HG03521 (cell line): ENCODE data around the gene COL13A1.

Experiments used
- ATAC-seq: cut with Tn5 transposase; IDR thresholded peaks from one replicate; pipeline ENCODE4 v1.9.1; 2021; ENCODE audit warnings: mild to moderate bottlenecking, moderate library complexity; ENCODE audit not compliant: unreplicated experiment

COL13A1 gene

DNA sequence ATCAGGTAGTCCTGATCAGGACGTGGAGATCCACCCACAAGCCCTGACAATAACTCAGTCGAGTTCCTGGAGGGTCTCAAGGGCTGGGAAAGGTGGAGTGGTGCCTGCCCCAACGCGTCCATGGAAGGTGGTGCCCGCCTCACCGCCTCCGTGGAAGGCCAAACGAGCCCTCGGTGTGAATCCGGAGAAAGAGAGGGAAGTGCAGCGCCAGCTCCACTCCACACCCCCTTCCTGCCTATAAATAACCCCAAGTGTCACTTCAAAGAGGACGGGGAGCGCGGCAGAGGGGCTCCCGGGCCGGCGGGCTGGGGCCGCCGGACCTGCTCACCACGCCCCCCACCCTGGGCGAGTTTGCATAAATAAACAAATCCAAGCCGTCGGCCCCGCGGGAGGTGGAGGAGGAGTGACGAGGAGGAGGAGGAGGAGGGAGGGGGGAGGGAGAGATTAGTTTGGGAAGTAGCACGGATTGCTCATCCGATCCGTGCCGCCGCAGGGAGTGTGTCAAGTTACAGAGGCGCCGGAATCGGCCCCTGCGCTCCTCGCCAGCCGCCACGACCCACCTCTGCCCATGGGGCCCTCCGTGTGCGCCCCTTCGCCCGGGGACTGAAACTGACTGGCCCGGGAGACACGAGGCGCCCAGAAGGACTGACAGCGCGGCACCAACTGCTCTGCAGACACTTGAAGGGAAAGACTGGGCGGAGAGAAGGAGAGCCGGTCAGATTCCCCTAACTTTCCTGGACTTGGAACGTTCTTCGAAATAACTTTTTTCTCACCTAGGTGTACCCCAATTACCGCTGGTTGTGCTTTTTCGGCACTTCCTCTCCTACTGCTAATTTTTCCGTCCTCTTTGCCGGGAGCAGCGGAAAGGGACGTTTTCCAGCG lies at the start of gene COL13A1:
TSS of gene COL13A1 (plus strand) at position 473 of the 882 bp plus-strand sequence. CDS start 518 bp downstream, outside the sequence.
- no peak for ATAC-seq

DNA sequence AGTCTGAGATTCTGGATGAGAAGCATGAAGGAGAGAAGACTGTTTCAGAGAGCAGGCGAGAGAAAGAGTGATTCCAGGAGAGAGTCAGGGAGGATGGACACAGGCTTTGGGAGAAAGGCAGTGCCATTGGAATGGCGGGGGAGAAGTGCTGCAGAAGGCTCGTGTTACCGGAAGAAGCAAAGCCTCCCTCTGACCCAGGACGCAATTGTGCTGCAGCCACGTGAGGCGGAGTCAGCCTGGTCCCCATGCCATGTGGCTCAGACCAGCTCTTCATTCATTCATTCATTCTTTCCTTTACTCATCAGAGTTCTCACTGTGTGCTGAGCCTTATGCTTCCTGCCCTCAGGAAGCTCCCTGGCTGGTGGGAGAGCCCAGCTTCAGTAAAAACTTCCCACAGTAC lies 49.2 kb upstream of the COL13A1 start:
- ATAC-seq: no peak

GRCh38 chr10:69756279-69756678 lies 45.4 kb upstream of the COL13A1 start:
- ATAC-seq: no peak

DNA sequence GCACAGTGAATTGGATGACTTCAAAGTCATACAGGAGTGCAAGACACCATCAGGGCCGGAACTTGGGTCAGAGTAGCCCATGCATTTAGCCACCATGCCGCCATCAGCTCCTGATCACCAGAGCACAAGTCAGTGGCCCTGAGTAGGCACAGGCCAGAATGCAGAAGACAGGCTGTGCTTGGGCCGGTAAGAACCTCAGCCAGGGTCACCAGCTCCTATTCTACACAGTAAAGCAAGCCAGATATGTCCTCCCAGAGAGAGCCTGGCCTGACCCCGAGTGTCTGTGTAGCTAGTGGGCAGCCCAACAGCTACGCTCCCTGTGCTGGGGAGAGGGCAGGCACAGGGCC lies 44.5 kb upstream of the COL13A1 start:
- no peak for ATAC-seq

DNA sequence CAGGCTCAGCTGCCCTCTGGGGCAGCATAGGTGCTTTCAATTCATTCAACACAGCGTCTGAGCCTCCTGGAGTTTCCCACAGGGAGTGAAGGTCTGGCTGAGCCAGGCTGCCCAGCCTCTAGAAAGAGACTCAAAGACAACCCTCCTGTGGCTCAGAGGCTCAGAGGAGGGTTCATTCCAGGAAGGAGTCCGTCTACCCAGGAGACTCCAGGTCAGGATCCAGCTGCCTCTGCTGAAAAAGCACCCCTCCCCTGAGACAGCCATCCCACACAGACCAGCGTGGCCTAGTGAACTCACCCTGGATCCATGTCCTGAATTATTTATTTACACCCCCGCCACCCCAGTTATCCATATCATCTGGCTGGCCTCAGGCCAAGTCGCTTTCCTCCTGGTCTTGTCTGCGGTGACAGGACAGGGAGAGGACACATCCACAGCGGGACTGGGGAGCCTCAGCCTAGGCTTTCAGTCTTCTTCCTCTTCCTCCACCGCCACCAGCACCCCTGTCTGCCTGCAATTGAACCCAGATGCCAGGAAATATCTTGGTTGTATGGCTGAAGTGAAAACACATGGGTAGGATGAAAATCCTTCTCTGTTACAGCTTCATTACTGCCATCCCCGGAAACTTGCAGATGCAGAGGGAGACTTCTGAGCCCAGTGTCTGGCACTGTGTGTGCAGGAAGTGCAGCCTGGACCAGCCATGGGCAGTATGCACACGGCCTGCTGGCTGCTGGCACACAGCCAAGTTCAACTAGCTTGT lies 44.0 kb upstream of the COL13A1 start:
- no peak for ATAC-seq

GRCh38 chr10:69758310-69758728 lies 43.4 kb upstream of the COL13A1 start:
- no peak for ATAC-seq

DNA sequence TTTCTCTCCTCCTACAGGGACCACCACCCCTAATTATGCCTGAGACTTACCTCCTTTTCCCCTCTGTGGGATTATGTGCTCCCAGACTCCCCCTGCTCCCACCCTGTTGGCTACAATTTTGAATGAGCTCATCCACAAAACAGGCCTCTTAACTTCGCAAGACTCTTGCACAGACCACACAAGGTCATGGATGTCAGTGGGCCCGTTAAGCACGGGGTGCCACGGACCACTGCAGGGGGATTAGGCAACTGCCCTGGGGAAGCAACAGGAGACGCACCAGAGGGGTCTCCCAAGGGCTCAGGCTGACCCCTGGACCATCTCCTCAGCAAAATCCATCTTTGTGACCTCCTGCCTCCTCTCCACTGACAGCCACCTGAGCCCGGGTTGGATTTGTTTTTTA lies 42.1 kb upstream of the COL13A1 start:
- ATAC-seq: no peak

DNA sequence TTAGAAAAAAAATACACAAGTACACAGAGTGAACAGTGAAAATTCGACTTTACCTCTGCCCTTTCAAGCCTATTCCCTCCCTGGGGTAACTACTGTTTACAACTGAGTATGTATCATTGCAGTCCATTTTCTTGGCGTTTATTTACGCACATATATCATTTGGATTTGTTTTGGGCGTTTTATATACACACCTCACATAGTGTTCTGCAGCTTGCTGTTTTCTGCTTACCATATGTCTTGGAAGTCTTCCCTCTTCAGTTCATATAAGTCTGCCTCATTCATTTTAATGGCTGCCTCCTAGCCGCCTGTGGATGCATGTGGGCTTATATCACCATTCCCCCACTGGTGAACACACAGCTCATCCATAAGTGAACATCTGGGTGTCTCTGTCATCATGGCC lies 41.6 kb upstream of the COL13A1 start:
- ATAC-seq: no peak

- no peak for ATAC-seq
Observed at GRCh38 chr10:69761320-69761719, 40.4 kb upstream of the COL13A1 start.

DNA sequence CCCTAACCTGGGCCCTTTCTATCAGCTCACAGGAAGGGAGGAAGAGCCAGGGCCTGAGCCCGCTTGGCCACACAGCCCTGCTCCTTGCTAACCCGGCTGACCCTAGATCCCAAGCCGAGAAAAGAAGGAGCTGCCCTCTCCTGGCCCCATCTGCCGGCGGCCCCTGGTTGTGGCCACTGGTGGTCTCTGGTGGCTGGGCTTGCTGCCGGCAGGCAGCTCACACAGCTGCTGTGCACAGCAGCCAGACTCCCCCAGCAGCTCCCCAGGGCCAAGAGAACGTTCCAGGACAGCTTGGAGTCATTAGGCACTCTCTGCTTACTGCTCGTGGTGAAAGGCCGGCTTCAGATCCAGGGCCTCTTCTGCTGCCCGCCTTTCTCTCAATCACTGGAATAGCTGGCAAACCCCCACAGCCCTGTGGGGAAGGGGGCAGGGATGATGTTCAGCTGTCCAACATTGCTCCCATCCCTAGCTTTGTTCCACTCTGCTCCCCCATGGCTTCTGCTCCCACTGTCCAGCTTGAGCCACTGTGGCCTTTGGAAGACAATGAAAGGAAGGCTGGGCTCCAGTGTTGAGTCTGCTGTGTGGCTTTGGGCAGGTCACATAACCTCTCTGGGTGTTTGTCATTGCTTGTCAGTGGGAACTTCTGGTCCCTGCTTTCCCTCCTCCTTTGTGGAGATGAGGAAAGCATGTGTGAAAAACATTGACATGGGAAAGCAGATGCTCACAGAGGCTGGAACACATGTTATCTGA lies 35.4 kb upstream of the COL13A1 start:
- no peak for ATAC-seq

GRCh38 chr10:69767793-69768192 lies 33.9 kb upstream of the COL13A1 start:
- ATAC-seq: no peak

GRCh38 chr10:69768386-69768785 lies 33.3 kb upstream of the COL13A1 start:
- no peak for ATAC-seq

DNA sequence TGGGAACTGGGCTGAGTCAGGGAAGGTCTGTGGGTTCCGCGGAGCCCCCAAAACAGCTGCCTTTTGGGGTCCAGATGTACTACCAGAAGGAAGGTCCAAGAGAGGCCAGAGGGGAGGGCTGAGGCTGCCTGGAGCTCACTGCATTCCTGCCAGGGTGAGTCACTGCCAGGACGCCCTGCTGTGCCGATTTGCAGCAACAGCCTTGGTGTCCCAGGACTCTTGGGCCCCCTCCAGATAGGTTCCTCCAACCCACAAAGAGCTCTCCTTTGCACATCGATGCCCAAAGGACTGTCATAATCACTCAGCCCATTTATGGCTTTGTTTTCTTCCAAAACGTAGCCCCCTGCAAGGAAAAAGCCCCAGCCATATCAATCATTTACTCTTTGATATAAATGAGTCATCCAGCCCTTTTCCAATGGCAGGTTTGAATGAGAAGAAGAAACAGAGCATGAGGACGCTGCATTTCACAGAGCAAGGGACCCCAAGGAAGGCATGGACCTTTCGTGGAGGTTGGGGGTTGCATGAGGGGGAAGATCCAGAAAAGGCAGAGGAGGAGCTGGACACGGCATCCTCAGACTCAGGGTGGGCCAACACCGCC lies 32.2 kb upstream of the COL13A1 start:
- no peak for ATAC-seq

DNA sequence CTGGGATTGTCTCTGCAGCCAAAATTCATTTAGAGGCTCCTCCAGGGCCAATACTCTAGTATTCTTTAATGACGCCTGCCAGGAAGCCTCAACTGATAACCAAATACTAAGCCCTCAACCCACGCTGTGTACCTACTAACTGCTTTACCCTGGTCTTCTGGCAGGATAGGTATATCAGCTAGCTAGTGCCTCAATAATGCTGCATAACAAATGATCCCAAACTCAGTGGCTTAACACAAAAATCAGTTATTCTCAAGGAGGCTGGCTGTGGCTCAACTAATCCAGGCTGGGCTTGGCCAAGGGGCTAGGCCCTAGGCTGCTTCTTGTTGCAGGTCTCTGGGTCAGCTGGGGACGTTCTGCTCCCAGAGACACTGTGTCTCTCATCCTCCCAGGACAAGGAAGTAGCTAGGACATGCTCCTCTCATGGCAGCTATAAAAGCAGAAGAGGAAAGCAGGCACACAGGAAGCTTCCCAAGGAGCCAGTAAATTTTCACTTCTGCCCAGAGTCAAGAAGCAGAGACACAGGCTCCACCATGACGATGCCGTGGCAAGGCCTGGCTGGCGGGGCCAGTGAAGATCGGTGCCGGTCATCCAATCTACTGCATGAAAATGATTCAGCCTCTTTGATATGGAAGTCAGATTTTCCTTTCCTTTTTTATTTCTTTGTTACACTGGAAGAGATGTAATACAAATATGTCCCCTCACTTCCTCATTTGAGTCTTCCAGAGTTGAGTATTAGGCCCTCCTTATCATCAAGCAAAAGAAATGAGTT lies 28.6 kb upstream of the COL13A1 start:
- no peak for ATAC-seq

- no peak for ATAC-seq
Observed at GRCh38 chr10:69774596-69774995, 27.1 kb upstream of the COL13A1 start.

DNA sequence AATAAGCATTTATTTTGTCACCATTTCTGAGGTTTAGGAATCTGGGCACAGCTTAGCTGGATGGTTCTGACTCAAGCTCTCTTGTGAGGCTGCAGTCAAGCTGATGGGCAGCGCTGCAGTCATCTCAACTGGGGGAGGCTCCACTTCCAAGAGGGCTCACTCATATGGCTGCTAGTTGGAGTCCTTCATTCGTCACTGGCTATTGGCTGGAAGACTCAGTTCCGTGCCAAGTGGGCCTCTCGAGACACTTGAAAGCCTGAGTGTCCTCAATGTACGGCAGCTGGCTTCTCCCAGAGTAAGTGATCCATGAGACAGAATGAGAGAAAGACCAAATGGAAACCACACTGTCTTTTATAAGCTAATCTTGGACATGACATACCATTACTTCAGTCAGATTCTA lies 21.6 kb upstream of the COL13A1 start:
- no peak for ATAC-seq

- no peak for ATAC-seq
Observed at GRCh38 chr10:69781576-69781975, 20.1 kb upstream of the COL13A1 start.

- ATAC-seq: no peak
Observed at GRCh38 chr10:69783515-69783914, 18.2 kb upstream of the COL13A1 start.

- no peak for ATAC-seq
Observed at GRCh38 chr10:69786791-69787190, 14.9 kb upstream of the COL13A1 start.

DNA sequence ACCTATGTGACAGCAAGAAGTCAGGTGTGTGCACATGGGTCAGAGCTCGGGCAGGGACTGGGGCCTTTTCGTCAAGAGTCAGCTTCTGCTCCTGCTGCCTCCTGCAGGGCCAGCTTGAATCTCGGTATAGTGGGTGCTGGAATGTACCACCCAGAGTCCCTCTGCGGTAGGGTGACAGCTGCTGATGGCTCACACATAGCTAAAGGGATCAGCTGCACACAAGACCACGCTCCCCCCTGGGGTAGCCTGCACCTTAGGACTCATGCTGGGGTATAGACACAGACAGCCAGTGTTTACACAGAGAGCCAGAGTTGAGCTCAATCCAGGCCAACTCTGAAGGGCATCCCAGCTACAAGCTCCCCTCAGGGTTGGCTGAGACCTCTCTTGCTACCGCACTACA lies 14.0 kb upstream of the COL13A1 start:
- no peak for ATAC-seq
